GM21717 (cell line): ENCODE data around the gene SORL1-AS1.

Experiments
- ATAC-seq: cut with Tn5 transposase; IDR thresholded peaks from one replicate; pipeline ENCODE4 v1.9.1; 2021; ENCODE audit warnings: mild to moderate bottlenecking, moderate library complexity; ENCODE audit not compliant: unreplicated experiment

SORL1-AS1 gene

DNA sequence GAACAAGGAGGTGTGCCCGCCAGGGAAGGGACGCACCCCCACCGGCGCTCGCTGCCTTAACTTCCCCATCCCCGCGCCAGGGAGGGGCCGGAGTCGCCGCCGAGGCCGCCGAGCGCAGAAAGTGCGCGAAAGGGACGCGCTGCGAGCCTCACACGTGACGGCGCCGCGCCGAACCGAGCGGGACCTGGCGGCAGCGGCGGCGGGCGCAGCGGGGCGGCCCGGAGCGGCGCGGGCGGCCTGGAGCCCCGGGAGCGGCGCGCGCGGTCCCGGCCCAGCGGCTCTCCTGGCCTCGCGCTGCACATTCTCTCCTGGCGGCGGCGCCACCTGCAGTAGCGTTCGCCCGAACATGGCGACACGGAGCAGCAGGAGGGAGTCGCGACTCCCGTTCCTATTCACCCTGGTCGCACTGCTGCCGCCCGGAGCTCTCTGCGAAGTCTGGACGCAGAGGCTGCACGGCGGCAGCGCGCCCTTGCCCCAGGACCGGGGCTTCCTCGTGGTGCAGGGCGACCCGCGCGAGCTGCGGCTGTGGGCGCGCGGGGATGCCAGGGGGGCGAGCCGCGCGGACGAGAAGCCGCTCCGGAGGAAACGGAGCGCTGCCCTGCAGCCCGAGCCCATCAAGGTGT lies 670 bp downstream of the SORL1-AS1 start, which contains the start of gene SORL1:
Gene SORL1, plus strand, starts transcription at position 329 of the 623 bp plus-strand sequence. Its CDS starts 18 bp downstream, at position 347.
- ATAC-seq = peak; percentile 54

DNA sequence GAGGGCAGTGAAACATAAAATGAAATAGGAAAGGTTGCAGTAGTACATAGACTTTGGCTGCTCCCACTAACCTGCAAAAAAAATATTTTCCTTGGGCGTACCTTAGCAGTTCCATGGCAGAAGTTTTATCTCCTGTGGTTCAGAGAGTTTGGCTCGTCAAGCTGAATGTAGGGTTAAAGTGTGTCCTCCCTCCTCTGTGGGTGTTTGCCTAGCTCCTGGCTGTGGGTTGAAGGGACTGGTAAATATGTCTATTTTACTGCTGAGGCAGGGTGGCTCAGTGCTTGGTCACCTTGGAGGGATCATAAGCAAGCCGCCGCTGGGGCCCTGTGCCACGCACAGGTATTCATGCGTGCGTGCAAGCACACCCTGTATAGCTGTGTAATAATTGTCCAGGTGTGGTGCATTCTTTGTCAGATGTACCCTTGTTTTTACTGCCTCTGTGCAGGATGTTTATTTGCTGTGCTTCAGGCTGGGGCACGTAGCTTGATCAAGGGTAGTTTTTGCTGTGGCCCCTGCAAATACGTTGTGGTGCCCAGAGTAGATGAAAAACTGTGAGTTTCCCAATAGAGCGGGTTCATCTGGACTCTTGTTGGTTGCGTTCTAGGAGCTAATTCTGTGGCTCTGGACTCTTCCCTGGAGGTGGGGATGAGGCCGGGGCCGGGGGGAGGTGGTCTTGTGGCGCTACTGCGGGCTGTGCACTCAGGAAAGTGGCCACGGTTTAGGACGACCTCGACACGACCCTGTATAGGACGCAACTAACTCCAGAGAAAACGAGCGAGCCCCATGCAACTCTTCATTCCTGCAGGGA lies 1.4 kb downstream of the SORL1-AS1 start:
- peak; percentile 3 for ATAC-seq

DNA sequence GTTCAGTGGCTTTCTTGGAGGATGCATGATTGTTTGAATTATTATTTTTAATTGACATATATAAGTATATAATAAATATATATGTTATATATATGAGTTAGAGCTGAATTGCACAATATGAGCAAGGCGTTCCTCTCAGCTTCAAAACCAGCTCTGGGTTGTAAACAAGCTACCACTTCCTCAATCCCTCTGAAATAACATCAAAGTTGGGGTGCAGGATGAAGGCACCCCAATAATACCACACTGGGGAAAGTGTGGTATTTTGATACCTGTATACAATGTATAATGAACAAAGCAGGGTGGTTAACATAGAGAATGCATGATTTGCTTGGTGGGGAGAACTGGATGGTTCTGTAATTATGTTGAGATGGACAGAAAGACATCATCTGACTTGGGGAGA lies 2.4 kb downstream of the SORL1-AS1 start:
- no peak for ATAC-seq

DNA sequence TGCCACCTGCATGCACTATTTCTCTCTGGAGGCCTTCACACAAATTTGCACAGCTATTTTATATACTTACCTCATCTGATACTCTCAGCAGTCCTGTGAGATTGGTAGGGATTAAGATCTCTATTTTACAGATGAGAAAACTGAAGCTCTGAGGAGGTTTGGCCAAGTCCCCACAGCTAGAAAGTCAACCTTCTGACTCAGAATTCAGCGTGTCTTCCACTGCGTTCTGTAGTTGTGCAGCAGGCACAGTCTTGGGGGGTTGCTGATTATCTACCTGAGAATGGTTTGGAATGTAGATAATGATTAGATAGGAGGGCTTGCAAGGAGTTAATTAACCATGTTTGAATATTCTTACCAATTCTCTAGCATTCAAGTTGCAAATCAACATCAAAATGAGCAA lies 3.1 kb downstream of the SORL1-AS1 start:
- ATAC-seq = no peak

DNA sequence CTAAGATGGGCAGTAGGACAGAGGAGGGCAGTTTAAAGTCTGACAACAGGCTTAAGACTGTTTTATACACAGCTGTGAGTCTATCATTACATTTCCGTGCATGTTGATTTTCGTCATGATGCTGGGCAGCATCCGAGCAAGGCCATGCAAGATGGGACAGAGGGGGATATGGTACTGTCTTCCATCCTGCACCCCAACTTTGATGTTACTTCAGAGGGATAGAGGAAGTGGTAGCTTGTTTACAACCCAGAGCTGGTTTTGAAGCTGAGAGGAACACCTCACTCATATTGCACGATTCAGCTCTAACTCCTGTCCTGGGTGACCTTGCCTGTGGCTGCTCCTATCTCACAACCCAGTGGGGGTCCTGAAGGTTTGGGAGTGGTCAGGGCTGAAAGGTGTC lies 3.6 kb downstream of the SORL1-AS1 start:
- no peak for ATAC-seq

DNA sequence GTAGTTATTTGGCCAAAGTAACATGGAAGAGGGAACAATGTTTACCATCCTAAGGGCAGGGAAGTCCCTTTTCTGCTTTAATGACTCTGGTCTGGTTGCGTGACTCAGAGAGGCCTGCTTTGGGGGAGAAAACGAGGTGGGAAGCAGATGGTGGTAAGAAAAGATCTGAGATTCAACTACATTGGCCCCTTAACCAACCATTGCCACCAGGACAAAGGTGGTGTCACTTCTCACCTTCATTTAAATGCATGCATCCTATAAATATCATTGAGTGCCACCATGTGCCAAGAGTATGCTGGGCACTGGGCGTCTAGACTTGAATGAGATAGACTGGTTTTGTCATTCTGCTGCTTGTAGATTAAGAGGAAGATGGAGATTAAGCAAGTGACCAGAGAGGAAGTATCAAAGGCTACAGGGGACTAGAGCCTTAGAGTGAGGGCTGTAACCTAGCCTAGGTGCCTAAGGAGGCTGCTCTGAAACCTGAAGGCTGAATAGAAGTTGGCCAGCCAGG lies 4.3 kb downstream of the SORL1-AS1 start:
- ATAC-seq = no peak

DNA sequence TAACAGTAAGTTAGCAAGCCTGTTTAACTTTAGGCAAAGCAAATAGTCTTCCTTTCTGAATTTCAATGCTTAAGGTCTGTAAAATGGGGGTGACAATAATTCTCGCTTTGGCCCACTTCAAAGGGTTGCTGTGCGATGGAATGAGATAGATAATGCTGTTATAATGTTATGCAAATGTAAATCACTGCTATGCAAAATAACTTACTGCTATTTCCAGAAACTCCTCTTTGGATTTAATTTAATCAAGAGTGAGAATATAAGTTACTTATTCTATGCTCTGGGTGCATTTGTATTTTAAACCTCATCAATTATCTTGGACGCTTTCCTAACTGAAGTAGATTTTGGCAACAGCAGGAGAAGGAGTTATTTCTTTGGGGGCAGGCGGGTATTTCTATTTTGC lies 4.8 kb downstream of the SORL1-AS1 start:
- ATAC-seq = no peak

DNA sequence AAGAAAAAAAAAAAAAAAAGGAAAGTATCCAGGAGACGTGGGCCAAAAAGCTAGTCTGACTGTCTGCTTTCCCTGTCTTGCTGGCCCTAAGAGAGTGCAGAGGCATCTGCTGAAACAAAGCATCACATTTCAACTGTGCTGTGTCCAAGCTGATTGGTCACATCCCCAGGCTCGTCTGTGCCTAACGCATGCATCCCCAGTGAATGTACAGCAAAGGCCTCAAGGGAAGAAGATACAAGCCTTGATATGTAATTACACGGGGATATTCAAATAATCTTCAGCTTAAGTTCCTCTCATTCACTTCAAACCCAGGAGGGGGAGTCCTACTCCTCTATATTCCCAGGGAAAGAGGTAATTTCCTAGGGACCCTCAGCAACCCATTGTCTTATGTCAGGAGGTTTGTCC lies 6.0 kb downstream of the SORL1-AS1 start:
- no peak for ATAC-seq

DNA sequence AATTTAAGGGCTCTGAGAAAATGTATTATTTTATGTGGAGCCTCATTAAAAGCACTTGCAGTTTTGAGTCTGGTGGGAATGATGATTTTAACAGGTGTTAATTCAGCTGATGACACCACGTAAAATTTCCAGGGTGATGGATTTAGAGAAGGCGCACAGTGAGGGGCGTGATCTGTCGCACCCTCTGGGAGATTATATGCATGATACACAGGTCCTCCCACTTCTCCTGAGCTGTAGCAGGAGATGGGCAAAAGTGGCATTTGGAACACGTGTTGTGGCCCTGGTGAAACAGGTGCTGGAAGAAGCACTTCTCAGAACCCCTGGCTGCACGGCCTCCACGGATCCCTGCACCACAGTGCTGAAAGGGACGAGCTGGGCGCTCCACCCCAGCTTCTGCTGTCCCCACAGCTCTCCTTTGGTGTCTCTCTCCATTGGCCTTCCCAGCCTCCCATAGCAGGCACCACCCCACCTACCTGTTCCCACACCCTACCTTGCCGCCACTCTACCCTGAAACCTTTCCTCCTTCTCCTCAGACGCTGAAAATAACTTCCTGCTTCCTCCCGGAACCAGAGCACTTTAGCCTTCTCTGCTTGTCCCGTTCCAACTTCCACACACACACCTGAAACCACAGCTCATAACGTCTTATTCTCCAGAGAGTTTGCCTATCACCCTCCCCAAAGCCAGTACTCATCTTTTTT lies 7.5 kb downstream of the SORL1-AS1 start:
- no peak for ATAC-seq

DNA sequence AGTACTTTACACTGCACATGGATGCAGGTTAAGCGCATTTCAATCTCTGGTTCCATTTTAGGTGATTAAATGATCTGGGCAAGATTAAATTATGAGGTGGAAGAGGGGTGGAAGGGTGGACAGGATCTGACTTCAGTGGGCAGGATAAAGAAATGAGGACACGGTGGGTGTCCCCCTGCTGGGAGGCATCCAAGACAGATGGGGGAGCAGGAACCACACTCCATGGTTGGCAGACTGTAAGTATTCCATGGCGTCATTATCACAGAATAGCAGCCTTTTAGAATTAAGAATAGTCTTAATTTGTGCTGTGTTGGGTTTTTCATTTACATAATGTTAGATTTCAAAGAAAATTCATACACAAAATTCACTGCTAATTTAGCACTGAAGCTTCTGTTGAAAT lies 8.2 kb downstream of the SORL1-AS1 start:
- no peak for ATAC-seq

DNA sequence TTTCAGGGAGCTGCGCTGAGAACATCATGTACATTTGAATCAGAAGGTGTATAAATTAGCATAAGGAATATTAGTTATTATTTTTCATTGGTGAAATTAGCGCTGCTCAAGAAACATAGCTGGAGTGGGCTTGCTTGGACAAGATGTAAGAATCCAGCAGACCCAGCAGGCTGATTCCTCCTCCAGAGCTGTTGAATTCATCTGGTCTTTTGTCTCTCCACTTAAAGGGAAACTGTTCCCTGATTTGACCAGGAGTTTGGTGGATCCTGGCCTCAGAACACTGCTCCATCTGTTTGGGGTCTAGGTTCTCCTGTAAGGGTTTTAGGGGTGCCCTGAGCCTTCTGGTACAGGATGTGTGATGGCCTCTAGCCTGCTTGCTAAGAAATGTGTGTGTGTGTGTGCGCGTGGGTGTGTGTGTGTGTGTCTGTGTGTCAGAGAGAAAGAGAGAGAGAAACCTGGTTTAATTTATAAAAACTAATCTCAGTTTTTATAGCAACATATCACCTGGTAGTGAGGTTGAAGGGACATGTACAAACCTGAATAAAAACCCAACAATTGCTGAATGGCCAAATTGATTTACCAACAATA lies 9.0 kb downstream of the SORL1-AS1 start:
- ATAC-seq = no peak

DNA sequence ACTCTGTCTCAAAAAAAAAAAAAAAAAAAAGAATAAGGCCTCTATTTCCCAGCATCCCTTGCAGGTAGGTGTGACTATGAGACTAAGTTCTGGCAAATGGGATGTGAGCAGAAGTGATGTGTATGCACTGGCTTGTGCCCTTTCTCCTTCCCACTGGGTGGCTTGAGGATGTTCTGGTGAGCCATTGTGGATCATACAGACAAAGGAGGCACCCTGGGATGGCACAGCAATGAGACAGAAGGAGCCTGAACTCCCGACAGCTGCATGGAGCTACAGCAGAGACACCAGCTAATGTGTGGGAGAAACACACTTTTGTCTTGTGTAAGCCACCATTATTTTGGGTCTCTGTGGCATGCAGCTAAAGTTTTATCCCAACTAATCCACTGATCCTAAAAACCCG lies 11.2 kb downstream of the SORL1-AS1 start:
- ATAC-seq = no peak

DNA sequence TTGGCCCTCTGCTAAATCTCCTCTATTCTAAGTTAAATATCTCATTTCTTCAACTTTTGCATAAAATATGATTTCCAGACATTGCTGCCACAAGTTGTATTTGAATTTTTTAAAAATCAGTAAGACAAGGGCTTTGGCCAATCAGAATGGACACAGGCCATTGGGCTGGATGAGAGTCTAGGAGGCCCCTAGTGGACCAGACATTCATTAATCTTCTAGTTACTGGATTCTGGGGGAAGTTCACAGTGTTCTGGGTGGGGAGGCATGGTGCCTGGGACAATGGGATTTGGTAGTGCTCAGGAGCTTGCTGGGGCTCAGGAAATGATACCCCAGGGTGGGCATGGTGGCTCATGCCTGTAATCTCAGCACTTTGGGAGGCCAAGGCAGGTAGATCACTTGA lies 13.0 kb downstream of the SORL1-AS1 start:
- no peak for ATAC-seq

DNA sequence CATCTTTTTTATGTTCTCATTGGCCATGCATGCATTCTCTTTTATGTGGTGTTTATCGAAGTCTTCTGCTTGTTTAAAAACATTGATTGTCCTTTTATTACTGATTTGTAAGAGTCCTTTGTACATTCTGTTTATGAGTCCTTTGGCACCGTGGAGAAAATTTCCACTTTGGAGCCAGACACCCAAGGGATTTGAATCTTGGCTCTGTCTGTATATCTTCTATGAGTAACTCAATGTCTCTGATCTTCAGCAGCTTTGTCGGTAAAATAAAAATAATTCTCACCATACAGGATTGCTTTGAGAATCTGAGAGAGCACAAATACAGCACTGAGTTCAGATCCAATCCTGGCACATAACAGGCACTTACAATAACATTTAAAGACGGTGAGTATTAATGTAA lies 13.4 kb downstream of the SORL1-AS1 start:
- no peak for ATAC-seq

DNA sequence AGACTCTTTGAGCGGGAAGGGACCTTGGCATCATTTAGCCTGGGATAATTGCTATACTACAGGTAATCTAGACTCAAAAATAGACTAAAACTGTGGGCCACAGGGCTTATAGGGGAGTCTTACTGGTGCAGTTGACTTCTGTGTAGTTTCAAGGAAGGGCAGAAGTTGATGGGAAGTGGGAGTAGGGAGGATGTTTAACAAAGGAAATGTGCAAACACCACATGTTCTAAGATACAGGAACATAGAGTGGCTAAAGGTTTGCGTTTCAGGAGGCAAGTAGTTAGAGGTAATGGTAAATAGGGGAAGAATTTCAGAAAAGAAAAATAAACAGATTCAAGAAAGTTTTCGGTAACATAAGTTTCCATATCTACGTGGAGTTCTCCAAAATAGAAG lies 15.1 kb downstream of the SORL1-AS1 start:
- no peak for ATAC-seq

DNA sequence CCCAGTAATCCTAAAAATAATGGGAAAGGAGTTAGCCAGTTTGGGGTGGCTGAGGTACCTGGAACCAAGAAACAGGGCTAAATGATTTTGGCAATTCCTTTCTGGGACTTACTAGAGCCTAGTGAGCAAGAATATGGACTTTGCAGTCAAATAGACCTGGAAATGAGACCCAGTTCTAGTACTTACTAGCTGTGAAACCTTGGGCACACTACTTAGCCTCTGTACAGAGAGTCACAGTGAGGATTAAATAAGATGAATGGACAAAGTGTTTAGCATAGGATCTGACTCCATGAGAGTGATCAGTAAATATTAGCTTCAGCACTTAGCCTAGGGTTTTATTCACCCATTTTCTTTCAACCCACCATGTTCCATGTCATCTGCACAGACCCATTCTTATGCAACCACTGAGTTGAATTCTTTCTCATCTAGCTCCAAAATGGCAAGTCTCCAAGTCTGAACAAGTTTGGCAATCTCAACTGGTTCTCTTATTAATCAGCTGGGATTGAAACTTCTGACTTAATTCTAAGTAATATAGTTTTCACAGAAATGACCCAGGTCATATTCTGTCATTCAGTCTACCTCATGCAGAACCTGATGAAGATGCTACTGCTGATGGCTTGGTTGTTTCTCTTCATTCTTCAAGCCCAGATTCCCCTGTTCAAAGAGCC lies 15.6 kb downstream of the SORL1-AS1 start:
- ATAC-seq = no peak

DNA sequence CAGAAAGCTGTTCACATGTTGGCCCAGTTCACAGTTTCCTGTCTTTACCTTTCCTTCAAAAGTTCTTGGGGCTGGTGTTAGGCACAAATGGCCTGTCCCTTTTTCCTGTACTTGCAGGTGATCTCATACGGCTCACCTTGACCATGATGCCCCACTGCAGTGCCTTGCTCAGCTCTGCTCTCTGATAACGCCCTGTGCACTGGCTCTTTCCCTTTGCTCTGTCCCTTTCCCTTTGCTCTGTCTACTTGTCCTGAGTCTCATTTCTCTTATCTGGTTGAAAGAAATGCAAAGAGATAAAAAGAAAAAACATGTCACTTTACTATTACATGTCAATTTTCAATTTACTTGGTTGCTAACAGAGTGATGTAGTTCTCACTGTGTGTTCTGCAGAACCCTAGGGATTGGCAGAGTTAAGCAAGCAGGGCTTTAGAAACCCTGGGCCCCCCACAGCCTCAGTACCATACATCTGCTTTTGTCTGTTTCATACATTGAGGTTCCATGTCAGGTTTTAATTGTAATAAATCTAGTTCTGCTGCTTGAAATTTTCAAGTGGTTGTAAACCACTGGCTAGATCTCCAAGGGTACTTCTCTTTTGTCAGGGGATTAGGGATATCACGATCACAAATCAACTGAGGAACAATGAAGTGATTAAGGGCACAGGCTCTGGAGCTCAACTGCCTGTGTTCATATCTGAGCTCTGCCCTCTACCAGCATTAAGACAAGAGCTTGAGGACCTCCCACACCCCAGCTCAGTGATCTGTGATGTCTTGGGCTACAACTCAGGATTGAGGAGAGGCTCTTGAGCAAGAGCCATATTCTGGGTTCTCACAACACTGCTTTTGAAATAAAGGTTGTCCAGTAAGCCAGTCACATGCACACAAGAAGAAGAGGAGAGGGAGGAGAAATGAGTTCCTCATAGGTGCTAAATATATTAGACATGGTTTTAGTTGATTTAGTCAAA lies 16.9 kb downstream of the SORL1-AS1 start:
- ATAC-seq = no peak

DNA sequence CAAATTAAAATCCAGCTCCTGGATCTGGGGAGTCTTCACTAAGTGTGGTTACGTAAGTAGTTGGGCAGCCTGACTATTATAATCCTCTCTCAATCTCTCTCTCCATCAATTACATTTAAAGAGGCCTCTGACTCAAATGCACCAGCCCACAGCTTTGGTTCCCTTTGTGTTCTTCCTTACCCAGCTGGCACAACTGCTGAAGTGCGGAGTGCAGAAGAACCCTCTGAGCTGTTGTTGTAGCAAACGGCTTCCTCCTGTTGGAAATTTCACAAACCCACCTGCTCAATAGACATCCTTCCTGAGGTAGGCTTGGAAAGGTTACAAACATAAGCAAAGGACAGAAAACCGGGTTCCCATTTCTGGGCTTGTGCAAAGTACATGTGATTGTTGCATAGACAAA lies 17.6 kb downstream of the SORL1-AS1 start:
- no peak for ATAC-seq

DNA sequence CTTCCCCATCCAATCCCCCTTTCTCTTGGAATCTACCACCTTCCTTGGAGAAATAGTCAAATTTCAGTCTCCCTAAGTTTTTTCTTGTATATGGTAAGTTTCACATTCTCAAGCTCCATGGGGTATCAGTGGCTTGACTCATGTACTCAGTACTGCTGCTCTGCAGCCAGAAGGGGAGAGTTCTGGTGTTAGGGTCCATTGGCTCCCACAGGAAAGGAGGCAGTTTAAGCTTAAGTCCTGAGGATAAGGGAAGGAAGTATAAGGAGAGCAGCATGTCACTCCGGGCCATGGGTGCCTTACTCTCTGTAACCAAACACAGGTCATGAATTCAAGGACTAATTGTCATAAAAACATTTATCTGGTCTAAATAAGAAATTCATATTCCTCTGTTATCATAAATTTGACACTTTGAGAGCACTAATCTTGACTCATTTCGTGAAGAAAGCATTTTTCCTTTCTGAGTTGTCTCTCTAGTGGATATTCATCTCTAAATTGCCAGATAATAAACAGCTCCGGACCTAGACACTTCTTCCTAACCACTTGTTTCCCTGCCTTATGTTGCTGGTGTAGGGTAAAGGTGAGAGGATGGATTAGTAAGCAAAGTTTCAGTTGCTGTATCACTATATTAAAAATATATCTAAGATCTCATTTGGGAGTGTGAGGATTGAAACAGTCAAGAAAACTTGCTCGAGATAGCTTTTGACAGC lies 20.8 kb downstream of the SORL1-AS1 start:
- ATAC-seq = no peak
